ENCODE measurements around the gene SLC9A9.

- TF ChIP-seq, protein P1, sequence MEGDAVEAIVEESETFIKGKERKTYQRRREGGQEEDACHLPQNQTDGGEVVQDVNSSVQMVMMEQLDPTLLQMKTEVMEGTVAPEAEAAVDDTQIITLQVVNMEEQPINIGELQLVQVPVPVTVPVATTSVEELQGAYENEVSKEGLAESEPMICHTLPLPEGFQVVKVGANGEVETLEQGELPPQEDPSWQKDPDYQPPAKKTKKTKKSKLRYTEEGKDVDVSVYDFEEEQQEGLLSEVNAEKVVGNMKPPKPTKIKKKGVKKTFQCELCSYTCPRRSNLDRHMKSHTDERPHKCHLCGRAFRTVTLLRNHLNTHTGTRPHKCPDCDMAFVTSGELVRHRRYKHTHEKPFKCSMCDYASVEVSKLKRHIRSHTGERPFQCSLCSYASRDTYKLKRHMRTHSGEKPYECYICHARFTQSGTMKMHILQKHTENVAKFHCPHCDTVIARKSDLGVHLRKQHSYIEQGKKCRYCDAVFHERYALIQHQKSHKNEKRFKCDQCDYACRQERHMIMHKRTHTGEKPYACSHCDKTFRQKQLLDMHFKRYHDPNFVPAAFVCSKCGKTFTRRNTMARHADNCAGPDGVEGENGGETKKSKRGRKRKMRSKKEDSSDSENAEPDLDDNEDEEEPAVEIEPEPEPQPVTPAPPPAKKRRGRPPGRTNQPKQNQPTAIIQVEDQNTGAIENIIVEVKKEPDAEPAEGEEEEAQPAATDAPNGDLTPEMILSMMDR (IDR thresholded peaks at IDR 0.05) = no peak
- TF ChIP-seq POLR2A (IDR thresholded peaks at IDR 0.05) = no peak
Observed at GRCh38 chr3:143627336-143627735, 220.9 kb downstream of the SLC9A9 start.

All from thyroid gland (tissue), 4 donors.